GM04503 (cell line): Measurements from ENCODE around the gene CDC25A.
"Not testable (repeated sequence)": the region's sequence is repeated elsewhere in the genome, so short reads cannot be mapped to it uniquely, and the experiment has no call there.

Experiments used
- DNase-seq: peaks from one replicate; pipeline ENCODE4 v3.0.0-alpha.2; 2012; ENCODE audit warnings: low read depth

CDC25A gene

DNA sequence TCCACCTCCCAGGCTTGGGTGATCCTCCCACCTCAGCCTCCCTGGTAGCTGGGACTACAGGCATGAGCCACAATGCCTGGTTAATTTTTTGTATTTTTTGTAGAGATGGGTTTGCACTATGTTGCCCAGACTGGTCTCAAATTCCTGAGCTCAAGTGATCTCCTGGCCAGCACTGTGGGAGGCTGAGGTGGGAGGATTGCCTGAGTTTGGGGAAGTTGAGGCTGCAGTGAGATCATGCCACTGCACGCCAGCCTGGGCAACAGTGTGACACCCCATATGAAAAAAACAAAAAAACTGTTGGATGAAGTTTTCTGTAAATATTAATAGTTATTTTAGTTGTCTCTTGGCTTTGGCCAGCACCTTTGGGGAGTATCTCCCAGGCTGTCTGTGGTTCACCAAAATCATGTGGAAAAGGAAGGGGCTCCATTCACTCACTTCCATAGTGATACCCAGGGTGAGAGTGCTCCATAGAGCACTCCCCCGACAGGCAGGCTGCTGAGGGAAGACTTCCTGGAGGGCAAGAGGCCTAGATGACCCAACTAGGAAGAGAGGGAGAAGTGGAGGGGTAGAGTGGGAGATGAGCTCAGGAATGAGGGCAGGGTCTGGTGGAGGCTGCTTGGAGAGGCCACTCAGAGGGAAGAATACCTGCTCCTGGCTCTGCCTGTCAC lies 47.1 kb downstream of the CDC25A start:
- no peak for DNase-seq

DNA sequence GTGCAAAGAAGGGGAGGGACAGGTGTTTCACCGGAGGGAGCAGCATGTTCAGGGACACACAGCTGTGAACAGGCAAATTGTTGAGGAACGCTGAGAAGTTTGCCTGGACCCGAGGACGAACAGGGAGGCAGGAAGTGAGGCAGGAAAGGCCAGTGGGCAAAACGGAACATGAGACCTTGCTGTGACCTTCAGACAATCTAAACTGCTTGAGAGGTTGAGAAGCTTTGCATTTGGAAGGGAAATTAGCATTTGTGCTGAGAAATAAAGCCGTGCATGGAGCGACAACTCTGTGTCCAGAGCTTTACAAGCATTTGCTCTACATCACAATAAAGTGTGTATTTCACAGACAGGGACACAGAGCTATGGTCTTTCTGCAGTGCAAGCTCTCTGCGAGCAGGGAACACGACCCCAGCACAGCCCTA lies 47.9 kb downstream of the CDC25A start:
- no peak for DNase-seq

DNA sequence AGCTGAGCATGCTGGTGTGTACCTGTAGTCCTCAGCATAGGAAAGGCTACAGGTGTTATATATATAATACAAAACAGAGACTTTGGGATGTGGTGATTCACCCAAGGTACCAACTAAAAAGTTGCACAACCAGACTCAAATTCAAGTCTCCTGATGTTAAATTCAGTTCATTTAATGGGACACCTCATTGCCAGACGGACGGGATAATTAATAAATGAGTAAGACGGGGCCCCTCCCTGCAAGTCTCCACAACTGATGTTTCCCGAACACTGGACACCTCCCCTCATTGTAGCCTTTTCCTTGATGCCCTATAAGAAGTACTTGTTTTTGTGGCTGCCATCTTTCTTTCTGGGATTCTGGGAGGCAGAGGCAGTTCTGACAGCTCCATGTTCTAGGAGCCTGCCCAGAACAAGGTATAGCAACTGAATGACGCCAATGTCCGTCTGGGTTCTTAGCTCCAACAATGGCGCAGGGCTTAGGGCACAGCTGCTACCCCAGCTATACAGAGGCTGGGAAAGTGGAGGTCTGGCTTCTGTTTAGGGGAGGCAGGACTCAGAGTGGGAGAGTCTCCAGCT lies 50.7 kb downstream of the CDC25A start:
- no peak for DNase-seq

DNA sequence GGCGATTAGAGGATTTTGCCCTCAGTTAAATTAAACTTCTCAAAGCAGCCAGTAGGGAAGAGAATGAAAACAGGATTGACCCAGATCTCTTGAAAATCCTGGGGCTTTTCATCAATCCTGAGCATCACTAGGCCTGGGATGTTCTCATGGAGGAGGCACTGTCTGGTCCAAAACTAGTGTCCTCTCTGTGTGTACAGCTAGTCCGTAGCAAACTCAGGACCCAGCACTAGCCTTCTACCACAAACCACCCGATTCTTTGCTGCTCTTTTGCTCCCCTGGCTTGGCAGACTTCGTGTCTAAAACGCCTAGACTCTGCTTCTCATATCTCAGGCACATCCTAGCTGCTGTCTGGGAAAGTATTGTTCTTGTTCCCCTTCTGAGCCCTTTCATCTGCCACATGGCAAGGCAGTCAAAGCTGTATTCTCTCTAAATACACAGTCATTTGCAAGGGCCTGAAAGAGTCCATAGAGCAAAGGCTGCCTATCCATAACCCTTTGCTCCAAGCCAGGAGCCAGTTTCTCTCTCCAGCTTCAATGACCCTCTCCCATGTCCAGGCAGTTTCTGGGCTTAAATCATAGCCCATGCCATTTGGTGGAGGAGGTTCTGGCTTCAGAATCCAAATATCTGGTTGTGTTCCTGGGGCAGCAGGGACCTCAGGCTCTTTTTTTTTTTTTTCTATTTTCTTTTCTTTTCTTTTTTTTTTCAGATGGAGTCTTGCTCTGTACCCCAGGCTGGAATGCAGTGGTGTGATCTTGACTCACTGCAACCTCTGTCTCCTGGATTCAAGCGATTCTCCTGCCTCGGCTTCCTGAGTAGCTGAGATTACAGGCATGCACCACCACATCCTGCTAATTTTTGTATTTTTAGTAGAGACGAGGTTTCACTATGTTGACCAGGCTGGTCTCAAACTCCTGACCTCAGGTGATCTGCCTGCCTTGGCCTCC lies 52.4 kb downstream of the CDC25A start:
- DNase-seq: no peak

DNA sequence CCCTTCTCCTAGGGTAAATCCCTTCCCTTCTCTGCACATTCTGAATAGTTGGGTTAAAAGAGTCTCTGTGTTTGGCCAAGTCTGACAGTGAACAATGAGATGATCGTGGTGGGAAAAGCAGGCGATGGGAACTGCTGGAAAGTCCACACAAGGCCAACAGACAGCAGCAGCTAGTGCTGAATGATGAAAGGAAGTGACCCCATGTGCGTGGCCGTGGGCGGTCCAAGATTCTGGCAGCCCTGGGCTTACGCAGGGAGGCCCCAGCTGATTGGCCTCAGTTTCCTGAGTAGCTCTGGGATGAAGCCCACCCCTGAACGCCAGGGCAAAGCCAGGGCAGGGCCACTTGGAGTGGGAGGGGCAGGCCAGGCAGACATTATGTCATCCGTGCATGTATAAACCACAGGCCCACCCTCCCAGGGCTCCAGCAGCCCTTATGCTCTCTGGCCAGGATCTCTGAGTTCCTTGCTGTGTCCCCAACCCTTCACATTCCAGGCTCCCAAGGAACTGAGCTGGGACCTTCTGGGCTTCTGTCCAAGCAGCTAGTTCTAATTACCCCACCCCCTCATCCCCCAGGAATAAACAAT lies 57.8 kb downstream of the CDC25A start:
- DNase-seq: peak; percentile 45

DNA sequence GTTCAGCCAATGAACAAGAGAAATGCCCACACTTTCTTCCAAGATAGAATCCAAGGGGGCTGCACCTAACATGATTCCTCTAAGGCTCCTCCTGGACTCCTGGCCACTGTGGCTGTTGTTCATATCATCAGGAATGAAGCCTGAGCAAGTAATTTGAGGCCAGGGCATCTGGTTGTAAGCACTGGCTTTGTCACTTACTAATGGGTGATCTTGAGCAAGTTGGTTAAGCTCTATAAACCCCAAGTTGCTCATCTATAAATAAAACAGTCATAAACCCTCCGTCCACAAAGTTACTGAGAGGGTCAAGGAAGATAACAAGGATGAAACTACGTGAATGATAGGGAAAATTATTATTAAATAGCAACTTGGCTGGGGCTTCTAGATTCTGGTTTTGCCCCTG lies 58.3 kb downstream of the CDC25A start:
- DNase-seq: peak; percentile 37

DNA sequence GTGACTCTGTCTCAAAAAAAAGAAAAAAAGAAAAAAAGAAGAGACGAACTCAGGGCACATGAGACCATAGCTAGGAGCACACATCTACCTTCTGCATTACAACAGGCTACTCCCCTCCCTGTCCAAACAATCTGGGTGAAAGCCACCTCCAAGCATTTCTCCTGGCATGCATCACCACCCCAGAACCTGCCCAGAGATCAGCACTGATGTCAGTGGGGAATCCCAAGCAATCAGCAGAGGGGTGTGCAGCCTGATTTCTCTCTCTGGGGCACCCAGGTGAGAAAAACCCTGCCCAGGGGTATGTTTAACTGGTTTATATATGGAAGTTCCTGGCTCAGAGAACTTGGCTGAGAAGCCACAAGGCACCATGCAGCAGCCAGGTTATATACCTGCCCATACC lies 59.4 kb downstream of the CDC25A start:
- no peak for DNase-seq

DNA sequence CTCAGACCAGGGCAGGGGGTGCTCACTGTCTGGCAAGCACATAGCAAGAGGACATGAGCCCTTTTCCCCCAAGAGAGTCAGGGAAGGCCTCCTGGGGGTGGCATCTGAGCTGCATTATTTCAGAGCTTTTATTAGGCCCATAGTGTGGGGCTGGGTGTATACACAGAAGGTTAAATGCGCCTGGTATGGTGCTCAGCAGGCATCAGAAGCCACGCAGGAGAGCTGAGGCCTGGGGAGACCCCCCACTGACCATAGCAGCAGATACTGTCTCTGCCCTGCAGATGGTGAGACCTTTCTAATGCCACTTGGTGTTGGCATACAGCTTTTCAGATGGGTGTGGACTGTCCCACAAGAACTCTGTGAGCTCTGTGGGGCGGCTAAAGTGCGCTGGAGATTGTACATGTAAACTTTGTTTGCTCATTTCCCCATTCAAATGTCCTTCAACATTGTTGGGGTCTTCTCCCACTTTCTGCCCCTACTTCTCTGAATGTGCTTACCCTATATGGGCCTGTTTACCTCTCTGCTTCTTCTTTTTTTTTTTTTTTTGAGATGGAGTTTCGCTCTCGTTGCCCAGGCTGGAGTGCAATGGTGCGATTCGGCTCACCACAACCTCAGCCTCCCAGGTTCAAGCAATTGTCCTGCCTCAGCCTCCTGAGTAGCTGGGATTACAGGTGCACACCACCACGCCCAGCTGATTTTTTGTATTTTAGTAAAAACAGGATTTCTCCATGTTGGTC lies 62.2 kb downstream of the CDC25A start:
- no peak for DNase-seq

DNA sequence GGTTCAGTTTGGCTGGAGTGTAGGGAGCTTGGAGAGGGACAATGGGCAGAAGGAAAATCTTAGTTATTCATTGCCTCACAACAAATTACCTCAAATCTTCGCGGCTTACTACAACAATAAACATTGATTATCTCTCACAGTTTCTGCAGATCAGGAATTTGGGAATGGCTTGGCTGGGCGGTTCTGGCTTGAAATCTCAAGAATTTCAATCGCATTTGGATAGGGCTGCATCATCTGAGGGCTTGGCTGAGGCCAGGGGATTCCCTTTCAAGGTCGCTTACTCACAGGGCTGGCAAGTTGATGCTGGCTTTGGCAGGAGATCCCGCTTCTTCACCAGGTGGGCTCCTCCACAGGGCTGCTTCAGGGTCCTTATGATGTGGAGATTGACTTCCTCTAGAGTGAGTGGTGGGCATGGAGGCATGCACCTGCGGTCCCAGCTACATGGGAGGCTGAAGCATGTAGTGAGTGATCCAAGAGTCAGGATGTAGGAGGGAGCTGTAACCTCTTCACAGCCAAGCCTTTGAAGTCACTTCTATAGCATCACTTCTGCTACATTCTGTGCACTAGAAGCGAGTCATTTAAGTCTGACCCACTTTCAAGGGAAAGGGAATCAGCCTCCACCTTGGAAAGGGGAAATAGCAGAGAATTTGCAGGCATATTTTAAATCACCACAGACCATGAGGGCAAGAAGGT lies 63.1 kb downstream of the CDC25A start:
- DNase-seq: no peak

DNA sequence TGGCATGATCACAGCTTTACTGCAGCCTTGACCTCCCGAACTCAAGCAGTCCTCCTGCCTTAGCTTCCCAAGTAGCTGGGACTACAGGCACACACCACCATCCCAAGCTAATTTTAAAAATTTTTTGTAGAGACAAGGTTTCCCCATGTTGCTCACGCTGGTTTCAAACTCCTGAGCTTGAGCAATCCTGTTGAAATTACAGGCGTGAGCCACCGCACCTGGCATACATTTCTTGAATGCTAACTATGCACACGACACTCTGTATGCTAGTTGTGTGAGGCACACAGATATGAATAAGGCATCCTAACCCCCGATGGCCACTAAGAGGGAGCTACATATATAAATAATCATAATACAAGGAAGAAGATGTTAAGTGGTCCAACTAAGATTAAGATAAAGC lies 64.9 kb downstream of the CDC25A start:
- DNase-seq: no peak

DNA sequence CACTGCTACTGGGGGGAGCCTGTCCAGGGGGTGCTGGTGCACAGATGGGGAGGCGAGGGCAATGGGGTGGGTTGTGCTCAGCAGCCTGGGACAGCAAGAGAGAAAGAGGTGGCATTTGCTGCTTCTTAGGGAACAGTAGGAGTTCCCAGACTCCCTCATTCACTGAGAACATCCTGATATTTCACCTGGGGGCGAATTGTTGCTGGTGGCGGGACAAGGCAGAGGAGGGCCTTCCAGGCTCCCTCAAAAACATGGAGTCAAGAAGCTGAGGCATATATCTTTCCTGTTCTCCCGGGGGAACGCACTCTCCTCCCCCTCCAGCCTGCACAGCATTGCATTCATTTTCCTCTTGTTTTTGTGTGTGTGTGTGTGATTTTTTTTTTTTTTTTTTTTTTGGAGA lies 65.7 kb downstream of the CDC25A start:
- no peak for DNase-seq

DNA sequence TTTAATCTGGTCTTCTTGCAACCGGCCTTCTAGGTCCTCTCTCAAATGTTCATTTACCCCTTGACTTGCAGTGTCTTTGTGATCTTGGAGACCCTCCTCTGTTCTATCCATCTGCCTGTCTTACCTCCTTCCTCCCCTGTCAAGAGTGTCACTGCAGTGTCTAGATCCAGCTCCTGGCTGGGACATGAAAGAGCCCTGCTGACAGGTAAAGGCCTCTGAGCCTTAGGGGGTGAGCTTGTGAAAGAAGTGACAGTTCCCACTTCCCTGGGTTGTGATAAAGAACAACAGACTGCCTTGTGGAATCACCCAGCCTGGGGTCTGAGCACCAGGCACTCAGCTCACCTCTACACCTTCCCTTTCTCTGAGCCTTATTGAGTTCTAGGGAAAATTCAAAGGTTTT lies 68.0 kb downstream of the CDC25A start:
- DNase-seq: no peak

DNA sequence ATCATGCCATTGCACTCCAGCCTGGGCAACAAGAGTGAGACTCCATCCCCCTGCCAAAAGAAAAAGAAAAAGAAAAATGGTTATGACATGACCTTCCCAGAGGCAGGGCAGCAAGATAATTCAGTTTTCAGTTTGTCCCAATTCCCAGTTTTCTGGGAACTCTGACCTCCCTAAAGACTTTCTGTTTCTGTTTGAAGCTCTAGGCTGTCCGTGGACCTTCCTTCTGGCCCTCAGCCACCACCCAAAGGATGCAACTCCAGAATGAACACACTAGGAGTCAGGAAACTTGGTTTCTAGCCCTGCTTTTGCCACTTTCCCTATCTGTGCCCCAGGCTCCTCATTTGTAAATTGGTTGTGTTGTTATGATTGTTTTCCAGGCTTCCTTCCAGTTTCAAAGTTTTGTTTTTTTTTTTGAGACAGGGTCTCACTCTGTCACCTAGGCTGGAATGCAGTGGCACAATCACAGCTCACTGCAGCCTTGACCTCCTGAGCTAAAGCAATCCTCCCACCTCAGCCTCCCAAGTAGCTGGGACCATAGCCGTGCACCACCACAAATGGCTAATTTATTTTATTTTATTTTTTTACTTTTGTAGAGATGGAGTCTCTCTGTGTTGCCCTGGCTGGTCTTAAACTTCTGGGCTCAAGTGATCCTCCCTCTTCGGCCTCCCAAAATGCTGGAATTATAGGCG lies 68.6 kb downstream of the CDC25A start:
- peak; percentile 31 for DNase-seq

DNA sequence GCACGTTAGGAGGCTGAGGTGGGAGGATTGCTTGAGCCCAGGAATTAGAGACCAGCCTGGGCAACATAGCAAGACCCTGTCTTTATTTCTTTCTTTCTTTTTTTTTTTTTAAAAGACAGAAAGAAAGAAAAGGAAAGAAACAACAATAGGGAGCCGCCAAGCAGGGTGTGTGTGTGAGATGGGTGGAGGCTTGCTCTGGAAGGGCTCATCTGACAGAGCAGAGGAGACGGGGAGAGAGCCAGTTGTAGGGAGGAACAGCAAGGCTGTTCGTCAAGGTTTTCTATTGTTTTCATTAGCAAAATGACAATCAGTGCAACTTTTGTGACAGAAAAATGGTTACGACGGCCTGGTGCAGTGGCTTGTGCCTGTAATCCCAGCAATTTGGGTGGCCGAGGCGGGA lies 69.3 kb downstream of the CDC25A start:
- DNase-seq: no peak

DNA sequence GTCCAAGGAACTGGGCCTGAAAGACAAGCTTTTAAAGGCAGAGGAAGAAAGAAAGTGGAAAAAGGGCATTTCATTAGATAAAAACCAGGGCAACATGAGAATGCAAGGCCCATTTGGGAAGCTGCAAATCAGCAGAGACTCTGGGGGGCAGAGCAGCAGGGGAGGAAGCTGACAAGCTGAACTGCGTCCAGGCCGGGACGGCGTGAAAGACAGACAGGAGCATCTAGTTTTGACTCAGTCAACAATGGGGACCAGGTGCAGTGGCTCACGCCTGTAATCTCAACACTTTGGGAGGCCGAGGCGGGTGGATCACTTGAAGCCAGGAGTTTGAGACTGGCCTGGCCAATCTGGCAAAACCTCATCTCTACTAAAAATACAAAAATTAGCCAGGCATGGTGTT lies 69.9 kb downstream of the CDC25A start:
- DNase-seq: no peak

DNA sequence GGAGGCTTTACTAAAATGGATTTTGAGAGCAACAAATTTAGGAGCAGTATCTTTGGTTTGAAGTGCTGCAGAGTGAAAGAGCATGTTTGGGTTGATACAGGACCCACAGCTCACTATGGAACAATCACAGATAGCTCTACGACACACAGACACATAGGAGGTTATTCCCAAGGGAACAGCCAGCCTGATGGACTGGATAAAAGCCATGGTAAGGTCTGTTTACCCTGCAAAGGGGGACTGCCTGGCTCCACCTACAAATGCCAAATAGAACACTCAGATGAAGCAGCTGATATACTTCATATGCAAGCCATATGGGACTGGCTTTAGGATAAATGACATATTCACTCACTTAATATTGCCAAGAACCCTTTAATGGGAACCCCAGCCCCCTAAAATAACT lies 75.4 kb downstream of the CDC25A start:
- no peak for DNase-seq

DNA sequence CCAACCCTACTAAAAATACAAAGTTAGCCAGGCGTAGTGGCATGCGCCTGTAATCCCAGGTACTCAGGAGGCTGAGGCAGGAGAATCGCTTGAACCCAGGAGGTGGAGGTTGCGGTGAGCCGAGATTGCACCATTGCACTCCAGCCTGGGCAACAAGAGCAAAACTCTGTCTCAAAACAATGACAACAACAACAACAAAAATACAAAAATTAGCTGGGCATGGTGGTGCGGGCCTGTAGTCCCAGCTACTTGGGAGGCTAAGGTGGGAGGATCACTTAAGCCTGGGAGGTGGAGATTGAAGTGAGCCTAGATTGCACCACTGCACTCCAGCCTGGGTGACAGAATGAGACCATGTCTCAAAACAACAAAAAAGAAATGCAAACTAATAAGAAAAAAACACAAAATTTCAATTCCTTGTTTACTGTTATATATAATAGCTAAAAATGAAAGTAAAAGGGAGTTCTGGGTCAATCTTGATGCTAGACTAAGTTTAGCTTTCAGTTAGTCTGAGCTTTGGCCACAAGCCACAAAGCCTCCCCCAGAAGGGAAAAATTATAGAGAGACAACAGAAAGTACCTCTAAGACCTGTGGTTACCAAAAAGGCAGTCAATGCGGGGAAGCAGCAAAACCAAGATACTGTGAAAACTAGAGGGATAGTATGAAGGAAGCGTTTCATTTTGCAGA lies 76.0 kb downstream of the CDC25A start:
- not testable (repeated sequence) for DNase-seq

DNA sequence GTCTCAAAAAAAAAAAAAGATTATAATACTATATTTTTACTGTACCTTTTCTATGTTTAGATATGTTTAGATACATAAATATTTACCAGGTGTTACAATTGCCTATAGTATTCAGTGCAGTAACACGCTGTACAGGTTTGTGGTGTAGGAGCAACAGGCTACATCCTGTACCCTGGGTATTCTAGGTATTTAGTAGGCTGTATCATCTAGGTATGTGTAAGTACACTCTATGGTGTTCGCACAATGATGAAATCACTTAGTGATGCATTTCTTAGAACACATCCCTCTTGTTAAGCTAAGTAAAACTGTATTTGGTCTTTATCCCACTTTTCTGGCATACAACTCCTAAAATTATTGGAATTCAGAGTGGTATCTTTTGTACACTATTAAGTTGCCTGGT lies 77.8 kb downstream of the CDC25A start:
- DNase-seq: no peak

DNA sequence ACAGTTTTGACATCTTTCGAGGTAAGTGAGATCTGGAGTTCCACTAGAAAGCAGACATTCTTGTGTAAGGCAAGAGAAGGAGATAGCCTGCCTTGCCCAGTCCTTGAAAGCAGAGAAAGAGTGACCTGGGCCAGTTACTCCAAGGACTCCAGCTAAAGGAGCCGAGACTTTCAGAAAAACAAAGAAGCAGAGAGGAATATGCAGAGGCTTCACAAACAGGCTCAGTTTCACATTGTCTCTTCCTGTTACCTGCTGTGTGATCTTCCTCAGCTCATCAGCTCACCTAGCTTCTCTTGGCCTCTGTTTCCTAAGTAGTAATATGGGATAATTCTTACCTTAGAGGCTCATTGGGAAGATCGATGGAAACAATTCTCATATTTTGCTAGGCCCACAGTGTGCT lies 81.0 kb downstream of the CDC25A start:
- DNase-seq: no peak
